ENCODE measurements around the gene EXOC6. TPM values are rescaled to one million over a fixed set of nuclear protein-coding genes. Genes with fewer than 3 reads are reported as not detected.

Gene EXOC6
- total and polyA plus RNA-seq, 7 donors, result 7.4 to 27.8 (median 14.4) TPM

DNA sequence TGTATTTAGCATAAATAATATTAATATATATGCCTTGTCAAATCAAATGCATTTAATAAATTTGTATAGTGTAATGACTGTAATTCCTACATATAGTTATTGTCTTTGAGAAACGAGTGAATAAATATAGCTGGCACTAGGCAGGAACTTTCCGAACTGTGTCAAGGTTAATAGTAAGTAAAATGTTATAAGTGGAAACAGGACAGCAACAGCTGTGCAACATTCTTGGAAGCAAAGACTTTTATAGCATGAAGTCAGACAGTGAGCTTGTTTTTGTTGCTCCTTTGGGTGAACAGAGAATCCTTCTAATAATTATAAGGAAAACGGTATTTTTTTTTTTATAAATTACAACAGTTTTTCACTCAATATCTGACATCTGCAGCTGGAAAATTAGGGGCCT is 14.0 kb upstream of the EXOC6 start:
- DNase-seq, result no peak
- TF ChIP-seq, protein P1, sequence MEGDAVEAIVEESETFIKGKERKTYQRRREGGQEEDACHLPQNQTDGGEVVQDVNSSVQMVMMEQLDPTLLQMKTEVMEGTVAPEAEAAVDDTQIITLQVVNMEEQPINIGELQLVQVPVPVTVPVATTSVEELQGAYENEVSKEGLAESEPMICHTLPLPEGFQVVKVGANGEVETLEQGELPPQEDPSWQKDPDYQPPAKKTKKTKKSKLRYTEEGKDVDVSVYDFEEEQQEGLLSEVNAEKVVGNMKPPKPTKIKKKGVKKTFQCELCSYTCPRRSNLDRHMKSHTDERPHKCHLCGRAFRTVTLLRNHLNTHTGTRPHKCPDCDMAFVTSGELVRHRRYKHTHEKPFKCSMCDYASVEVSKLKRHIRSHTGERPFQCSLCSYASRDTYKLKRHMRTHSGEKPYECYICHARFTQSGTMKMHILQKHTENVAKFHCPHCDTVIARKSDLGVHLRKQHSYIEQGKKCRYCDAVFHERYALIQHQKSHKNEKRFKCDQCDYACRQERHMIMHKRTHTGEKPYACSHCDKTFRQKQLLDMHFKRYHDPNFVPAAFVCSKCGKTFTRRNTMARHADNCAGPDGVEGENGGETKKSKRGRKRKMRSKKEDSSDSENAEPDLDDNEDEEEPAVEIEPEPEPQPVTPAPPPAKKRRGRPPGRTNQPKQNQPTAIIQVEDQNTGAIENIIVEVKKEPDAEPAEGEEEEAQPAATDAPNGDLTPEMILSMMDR (IDR thresholded peaks at IDR 0.05), result no peak
- 11 to 18% (median 16%) methylated on average over 3 of the region's 3 CpGs for WGBS, 3 donors
- intact Hi-C loops (cut with DNase I), result no loop called here
- H3K4me3 ChIP-seq, result peak overlapping the region; percentile 67
- H3K4me1 ChIP-seq, result peaks cover 27% of the 10 kb centered on the region
- no peaks in the 10 kb centered on the region for H3K9me3 ChIP-seq
- peak; percentile 67 to 86 (median 80) for ATAC-seq
- no peaks in the 10 kb centered on the region for H3K36me3 ChIP-seq (ENCODE audit: insufficient read depth in 1 of 2, low read depth in 1 of 2)
- no peaks in the 10 kb centered on the region for H3K27me3 ChIP-seq (ENCODE audit: insufficient read depth in 3 of 3, low read length in 2 of 3)
- peak overlapping the region; percentile 73 for H3K27ac ChIP-seq

DNA sequence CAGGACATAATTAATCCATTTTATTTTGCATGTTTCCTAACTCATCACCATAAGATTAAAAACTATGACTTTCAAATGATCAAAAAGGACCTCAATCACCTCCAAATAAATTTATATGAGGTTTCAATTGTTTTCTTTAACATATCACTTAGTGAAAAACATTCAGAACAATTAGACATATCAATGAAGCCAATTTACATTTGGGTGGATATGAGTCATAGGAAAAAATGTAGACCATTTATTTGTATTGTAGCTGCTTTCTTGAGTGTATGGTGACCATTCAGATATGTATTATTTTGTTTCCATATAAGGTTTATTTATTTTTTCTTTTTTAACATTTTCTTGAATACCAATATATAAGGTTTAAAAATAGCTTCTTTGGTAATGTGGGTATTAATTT is 13.3 kb upstream of the EXOC6 start:
- Histone ChIP-seq H3K4me1 (peaks cover 30% of the 10 kb centered on the region), H3K4me3 (peak overlapping the region; percentile 67), H3K36me3 (ENCODE audit: insufficient read depth in 1 of 2, low read depth in 1 of 2) (no peaks in the 10 kb centered on the region), H3K9me3 (no peaks in the 10 kb centered on the region), H3K27me3 (ENCODE audit: insufficient read depth in 3 of 3, low read length in 2 of 3) (no peaks in the 10 kb centered on the region), H3K27ac (peak overlapping the region; percentile 73)
- DNase-seq (no peak), ATAC-seq (peak in 1 of 4 donors; percentile 12)
- intact Hi-C loops (cut with DNase I), result no loop called here
- TF ChIP-seq, protein P1 (IDR thresholded peaks at IDR 0.05), result no peak

DNA sequence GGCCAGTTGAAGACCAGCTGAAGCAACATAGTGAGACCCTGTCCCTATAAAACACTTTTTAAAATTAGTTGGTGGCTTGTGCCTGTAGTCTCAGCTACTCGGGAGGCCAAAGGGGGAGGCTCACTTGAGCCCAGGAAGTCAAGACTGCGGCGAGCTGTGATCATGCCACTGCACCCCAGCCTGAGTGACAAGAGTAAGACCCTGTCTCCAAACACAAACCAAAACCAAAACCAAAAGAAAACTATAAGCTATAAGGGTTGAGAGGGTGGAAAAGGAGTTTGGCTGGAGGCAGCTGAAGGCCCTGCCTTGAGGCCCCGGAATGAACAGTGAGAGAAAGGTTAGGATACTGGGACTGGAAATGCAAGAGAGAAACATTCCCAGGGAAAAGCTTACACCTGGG is 10.9 kb upstream of the EXOC6 start:
- WGBS, 3 donors, result 77 to 81% (median 79%) methylated on average over 4 of the region's 4 CpGs
- intact Hi-C loops (cut with DNase I), result no loop called here
- TF ChIP-seq, protein P1 (IDR thresholded peaks at IDR 0.05), result no peak
- H3K36me3 ChIP-seq (ENCODE audit: insufficient read depth in 1 of 2, low read depth in 1 of 2), result no peaks in the 10 kb centered on the region
- no peak overlapping the region for H3K4me3 ChIP-seq
- ATAC-seq (no peak), DNase-seq (no peak)
- no peaks in the 10 kb centered on the region for H3K9me3 ChIP-seq
- peak overlapping the region; percentile 36 for H3K27ac ChIP-seq
- peaks cover 36% of the 10 kb centered on the region for H3K4me1 ChIP-seq
- no peaks in the 10 kb centered on the region for H3K27me3 ChIP-seq (ENCODE audit: insufficient read depth in 3 of 3, low read length in 2 of 3)

DNA sequence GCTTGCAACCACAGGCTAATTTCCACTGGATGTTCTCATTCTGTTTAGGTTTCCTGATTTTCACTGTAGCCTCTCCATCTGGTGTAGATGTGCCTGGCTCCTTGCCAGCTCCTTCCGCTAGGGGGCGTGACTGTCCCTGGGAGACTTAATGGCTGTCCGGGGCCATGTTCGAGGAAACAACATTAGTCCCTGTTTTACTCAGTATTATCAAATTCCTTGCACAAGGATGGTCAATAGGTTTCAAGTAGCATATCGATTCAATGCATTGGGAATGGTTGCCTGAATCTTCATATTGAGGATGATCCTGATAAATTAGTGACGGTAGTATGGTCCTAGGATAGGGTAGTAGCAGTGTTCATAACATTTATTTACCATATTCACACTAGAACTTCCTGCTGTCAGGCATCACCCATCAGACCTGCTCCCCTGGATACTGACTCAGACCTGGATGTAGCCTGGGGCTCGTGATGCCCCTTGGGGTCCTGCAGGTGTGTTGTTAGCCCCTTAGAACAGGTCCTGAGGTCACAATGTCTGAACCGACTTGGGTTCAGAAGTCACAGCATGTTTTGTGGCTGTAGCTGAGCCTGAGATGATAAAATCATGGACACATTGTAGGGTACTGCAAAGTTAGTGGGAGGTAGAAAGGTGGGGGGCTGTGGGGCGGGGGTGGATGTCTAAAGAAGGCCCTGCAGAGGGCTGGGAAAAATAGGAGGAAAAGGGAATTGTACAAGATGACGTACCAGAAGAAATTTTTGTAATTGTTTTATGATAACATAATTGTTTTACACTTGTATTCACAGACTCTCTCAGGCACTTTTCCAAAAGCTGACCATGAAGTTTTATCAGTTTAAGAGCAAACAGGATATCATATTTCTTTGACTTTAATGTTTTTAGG is 8.9 kb upstream of the EXOC6 start:
- no peaks in the 10 kb centered on the region for H3K9me3 ChIP-seq
- WGBS, 3 donors, result 37 to 39% (median 38%) methylated on average over 10 of the region's 10 CpGs
- DNase-seq, result peak; percentile 66 to 77
- peaks cover 22% of the 10 kb centered on the region for H3K4me1 ChIP-seq
- no peaks in the 10 kb centered on the region for H3K36me3 ChIP-seq (ENCODE audit: insufficient read depth in 1 of 2, low read depth in 1 of 2)
- H3K27me3 ChIP-seq (ENCODE audit: insufficient read depth in 3 of 3, low read length in 2 of 3), result no peaks in the 10 kb centered on the region
- intact Hi-C loops (cut with DNase I), result loop anchor here in 1 of 2 donors (5.0 kb wide), 1 partner anchor 38 kb away; no protein-coding TSS in a partner anchor
- peak overlapping the region; percentile 69 for H3K27ac ChIP-seq
- TF ChIP-seq, protein P1 (IDR thresholded peaks at IDR 0.05), result peak; percentile 16
- peak overlapping the region; percentile 8 for H3K4me3 ChIP-seq
- peak in 2 of 4 donors; percentile 26 to 37 for ATAC-seq

All from psoas muscle (tissue), 8 donors.